Tibial nerve (tissue), 4 donors: ENCODE results near the gene YWHAH.

Experiments
- CTCF ChIP-seq, 5 experiments: fragments of 200-600 bp in 3 of 5; fragments of 450-650 bp in 2 of 5; sonication (generic) in 3 of 5; IDR thresholded peaks; one replicate each; pipeline ENCODE4 v1.5.1; 2016 to 2019; ENCODE audit warnings: antibody characterized with exemption in 5 of 5, mild to moderate bottlenecking in 3 of 5, moderate library complexity in 2 of 5
- EP300 ChIP-seq, 2 donors: sonication (generic); formaldehyde crosslinking; IDR thresholded peaks; one replicate each; pipeline ENCODE4 v1.6.1; 2017; ENCODE audit warnings: antibody characterized with exemption in 2 of 2, mild to moderate bottlenecking in 1 of 2
- POLR2A ChIP-seq, 2 donors: fragments of 450-650 bp; IDR thresholded peaks; one replicate each; pipeline ENCODE4 v1.6.1; 2017; ENCODE audit warnings: antibody characterized with exemption in 2 of 2, mild to moderate bottlenecking in 2 of 2, moderate library complexity in 2 of 2

GRCh38 chr22:31895411-31896123 lies 48.8 kb upstream of the YWHAH start:
- TF ChIP-seq CTCF (IDR thresholded peaks at IDR 0.05): no peak
- TF ChIP-seq POLR2A (IDR thresholded peaks at IDR 0.05): no peak
- TF ChIP-seq EP300 (IDR thresholded peaks at IDR 0.05): no peak
